HepG2 (cell line): Measurements from ENCODE around the gene OGT. TPM values are rescaled to one million over a fixed set of nuclear protein-coding genes. Genes with fewer than 3 reads are reported as not detected.

ENCODE experiments used
- ATAC-seq: fragments of 200-7000 bp; cut with Tn5 transposase; 3 replicates; pipeline ENCODE4 v1.9.1; 2020; ENCODE audit warnings: mild to moderate bottlenecking, moderate library complexity
- BruUV-seq: library from RNA; stranded (reverse); fragments of 400-500 nt; replicated peaks from 2 replicates; lab custom pipeline; 2021; lab: Mats Ljungman, UMichigan
- CTCF ChIA-PET: fragments of 300-600 bp; formaldehyde crosslinking; extraction: SDS; loops from one replicate; lab custom pipeline; 2021; ENCODE audit warnings: low total read pairs, inconsistent platforms, low intra/inter-chr PET ratio; lab: Yijun Ruan, JAX
- POLR2A ChIA-PET: fragments of 350-600 bp; sonication (Branson Sonifier 250); formaldehyde crosslinking; loops from one replicate; lab custom pipeline; 2020; ENCODE audit warnings: antibody characterized with exemption, inconsistent platforms; lab: Yijun Ruan, JAX
- DNase-seq: peaks from one replicate; pipeline ENCODE4 v3.0.0-alpha.2; 2015; ENCODE audit warnings: low spot score
- FAIRE-seq: peaks from 3 replicates; lab custom pipeline; 2011; peaks lifted over from hg19 to GRCh38; lab: Jason Lieb, UNC
- H2AFZ ChIP-seq: one replicate; pipeline ENCODE4 v1.6.1; 2011; ENCODE audit warnings: low read length, inconsistent platforms
- H3K27ac ChIP-seq: fragments of 300-600 bp; 3 replicates; pipeline ENCODE4 v1.8.0; 2011; ENCODE audit warnings: mixed run types, mild to moderate bottlenecking, mixed read lengths, low read length, inconsistent platforms; ENCODE audit not compliant: insufficient read depth; ENCODE audit errors: extremely low read length
- H3K27me3 ChIP-seq, 2 experiments: fragments of 200-600 bp in 1 of 2; 2 replicates in 1 of 2; 3 replicates in 1 of 2; pipeline versions ENCODE4 v1.6.0 to v1.8.0; 2011; ENCODE audit warnings: low read length in 2 of 2, mild to moderate bottlenecking in 2 of 2, moderate library complexity in 2 of 2, inconsistent platforms in 1 of 2; ENCODE audit not compliant: insufficient read depth in 2 of 2, control insufficient read depth in 1 of 2
- H3K36me3 ChIP-seq, 2 experiments: fragments of 200-600 bp in 1 of 2; replicated peaks in 1 of 2; 2 replicates in 1 of 2; 3 replicates in 1 of 2; pipeline versions ENCODE4 v1.5.1 to v1.8.0; 2011; ENCODE audit warnings: low read length in 2 of 2, inconsistent platforms in 1 of 2; ENCODE audit not compliant: insufficient read depth in 2 of 2, control insufficient read depth in 1 of 2
- H3K4me1 ChIP-seq: 2 replicates; pipeline ENCODE4 v1.5.1; 2012; ENCODE audit warnings: low read length, inconsistent platforms; ENCODE audit not compliant: insufficient read depth
- H3K4me2 ChIP-seq: 2 replicates; pipeline ENCODE4 v1.6.0; 2011; ENCODE audit warnings: low read depth, low read length, inconsistent platforms
- H3K4me3 ChIP-seq, 3 experiments: fragments of 200-600 bp in 1 of 3; sonication (generic), shearing (Covaris generic) in 1 of 3; replicated peaks in 1 of 3; 2 replicates each; pipeline ENCODE4 v1.5.1; 2011 to 2016; ENCODE audit warnings: low read length in 3 of 3, inconsistent platforms in 2 of 3, low read depth in 2 of 3, mild to moderate bottlenecking in 2 of 3, control low read depth in 1 of 3, mixed read lengths in 1 of 3; ENCODE audit not compliant: insufficient read depth in 1 of 3
- H3K79me2 ChIP-seq: one replicate; pipeline ENCODE4 v1.6.1; 2011; ENCODE audit warnings: low read length, inconsistent platforms; ENCODE audit not compliant: insufficient read depth
- H3K9ac ChIP-seq: 2 replicates; pipeline ENCODE4 v1.6.0; 2011; ENCODE audit warnings: mild to moderate bottlenecking, low read depth, low read length, inconsistent platforms; ENCODE audit not compliant: insufficient read depth
- H3K9me3 ChIP-seq: 2 replicates; pipeline ENCODE4 v1.5.1; 2012; ENCODE audit warnings: mild to moderate bottlenecking, low read length
- H4K20me1 ChIP-seq: 2 replicates; pipeline ENCODE4 v1.6.0; 2011; ENCODE audit warnings: inconsistent platforms, mild to moderate bottlenecking, low read length, moderate library complexity; ENCODE audit not compliant: insufficient read depth
- KLF11 ChIP-seq: IDR thresholded peaks from 2 replicates; pipeline ENCODE4 v1.6.1; 2016; ENCODE audit warnings: missing compliant biosample characterization
- NR2C2 ChIP-seq: sonication (generic); formaldehyde crosslinking; IDR thresholded peaks from 2 replicates; pipeline ENCODE4 v1.4.0; 2020; ENCODE audit warnings: missing genetic modification reagents, mild to moderate bottlenecking, moderate library complexity, borderline replicate concordance
- PITX1 ChIP-seq: sonication (generic); formaldehyde crosslinking; IDR thresholded peaks from 2 replicates; pipeline ENCODE4 v1.5.1; 2020; ENCODE audit warnings: mild to moderate bottlenecking, missing genetic modification reagents
- PRMT3 ChIP-seq: sonication (generic); formaldehyde crosslinking; IDR thresholded peaks from 2 replicates; pipeline ENCODE4 v1.8.1; 2022; ENCODE audit warnings: low read depth, mild to moderate bottlenecking, moderate library complexity, missing genetic modification reagents, borderline replicate concordance
- RBM22 ChIP-seq: fragments of 200-400 bp; formaldehyde crosslinking; optimal IDR thresholded peaks from 2 replicates; pipeline ENCODE3; 2017; ENCODE audit warnings: mild to moderate bottlenecking, low read length, moderate library complexity
- SAP130 ChIP-seq: IDR thresholded peaks from 2 replicates; pipeline ENCODE4 v1.6.1; 2016; ENCODE audit warnings: low read depth
- SYNCRIP ChIP-seq: fragments of 200-400 bp; formaldehyde crosslinking; IDR thresholded peaks from 2 replicates; pipeline ENCODE4 v1.6.1; 2018; ENCODE audit warnings: mild to moderate bottlenecking, low read depth, low read length; ENCODE audit not compliant: insufficient read depth
- TFAP4 ChIP-seq: sonication (generic); IDR thresholded peaks from 2 replicates; pipeline ENCODE4 v1.6.1; 2016; ENCODE audit warnings: low read depth, borderline replicate concordance
- ZBTB38 ChIP-seq: sonication (generic); formaldehyde crosslinking; IDR thresholded peaks from 2 replicates; pipeline ENCODE4 v1.5.1; 2020; ENCODE audit warnings: mild to moderate bottlenecking, missing genetic modification reagents
- ZEB1 ChIP-seq: IDR thresholded peaks from 2 replicates; pipeline ENCODE4 v1.6.1; 2012; ENCODE audit warnings: mild to moderate bottlenecking, low read depth, inconsistent platforms; ENCODE audit not compliant: insufficient replicate concordance
- ZNF383 ChIP-seq: sonication (generic); formaldehyde crosslinking; IDR thresholded peaks from 2 replicates; pipeline ENCODE4 v1.4.0; 2020; ENCODE audit warnings: missing genetic modification reagents, mild to moderate bottlenecking, borderline replicate concordance
- ZNF557 ChIP-seq: sonication (generic); formaldehyde crosslinking; IDR thresholded peaks from 2 replicates; pipeline ENCODE4 v1.4.0; 2020; ENCODE audit warnings: missing genetic modification reagents
- ZNF761 ChIP-seq: sonication (generic); formaldehyde crosslinking; conservative IDR thresholded peaks from 2 replicates; pipeline ENCODE4 v1.4.0; 2020; ENCODE audit warnings: mild to moderate bottlenecking, missing genetic modification reagents
- ZSCAN30 ChIP-seq: sonication (generic); formaldehyde crosslinking; IDR thresholded peaks from 2 replicates; pipeline ENCODE4 v1.5.0; 2020; ENCODE audit warnings: mild to moderate bottlenecking, missing genetic modification reagents
- WGBS: methylation state at CpG from one replicate; pipeline ENCODE4 v1.1.6; 2017; ENCODE audit warnings: low lambda C conversion rate; 5-methylcytosine and 5-hydroxymethylcytosine counted together
- in situ Hi-C: cut with HindIII; loops from 2 replicates; pipeline ENCODE4 v1.10.0; 2017; ENCODE audit warnings: low pct_unique_long_range_greater_than_20kb; ENCODE audit not compliant: extremely low pct_ligation_motif_present
- intact Hi-C: fragments of 100-400 bp; cut with micrococcal nuclease; formaldehyde crosslinking; loops from one replicate; pipeline ENCODE4 v1.10.0; 2022; ENCODE audit not compliant: unreplicated experiment
- polyA plus RNA-seq, 8 experiments: library from polyadenylated mRNA; depleted of rRNA in 3 of 8; stranded (reverse) in 7 of 8; unstranded in 1 of 8; fragments of >200 nt; fragmentation: Illumina TruSeq in 4 of 8; extraction: Trizol in 4 of 8; gene quantifications; 2 replicates each; pipeline versions ENCODE4 v1.2.1 to v1.2.3, GENCODE V29; 2011 to 2016; ENCODE audit warnings: low read depth in 4 of 8, missing spikeins in 1 of 8, mixed read lengths in 1 of 8; ENCODE audit not compliant: insufficient read depth in 1 of 8
- total RNA-seq, 5 experiments: library from RNA; depleted of rRNA; stranded (reverse); fragments of >200 nt; fragmentation: Illumina TruSeq; extraction: Trizol; gene quantifications; 2 replicates each; pipeline ENCODE4 v1.2.3, GENCODE V29; 2016; ENCODE audit warnings: low read depth in 1 of 5
- TF ChIP-seq, protein P1 (sequence below): IDR thresholded peaks from 2 replicates; pipeline ENCODE4 v1.6.1; 2016; ENCODE audit warnings: low read depth
- TF ChIP-seq, protein P2 (sequence below): IDR thresholded peaks from 2 replicates; pipeline ENCODE4 v1.6.1; 2016; ENCODE audit warnings: low read depth, missing genetic modification reagents, missing compliant biosample characterization

Gene OGT
- total and polyA plus RNA-seq, 2 of the 13 experiments (the other 11 are each of a cell fraction or from before 2014, with no cell fraction given): 71.7 to 463 TPM

DNA sequence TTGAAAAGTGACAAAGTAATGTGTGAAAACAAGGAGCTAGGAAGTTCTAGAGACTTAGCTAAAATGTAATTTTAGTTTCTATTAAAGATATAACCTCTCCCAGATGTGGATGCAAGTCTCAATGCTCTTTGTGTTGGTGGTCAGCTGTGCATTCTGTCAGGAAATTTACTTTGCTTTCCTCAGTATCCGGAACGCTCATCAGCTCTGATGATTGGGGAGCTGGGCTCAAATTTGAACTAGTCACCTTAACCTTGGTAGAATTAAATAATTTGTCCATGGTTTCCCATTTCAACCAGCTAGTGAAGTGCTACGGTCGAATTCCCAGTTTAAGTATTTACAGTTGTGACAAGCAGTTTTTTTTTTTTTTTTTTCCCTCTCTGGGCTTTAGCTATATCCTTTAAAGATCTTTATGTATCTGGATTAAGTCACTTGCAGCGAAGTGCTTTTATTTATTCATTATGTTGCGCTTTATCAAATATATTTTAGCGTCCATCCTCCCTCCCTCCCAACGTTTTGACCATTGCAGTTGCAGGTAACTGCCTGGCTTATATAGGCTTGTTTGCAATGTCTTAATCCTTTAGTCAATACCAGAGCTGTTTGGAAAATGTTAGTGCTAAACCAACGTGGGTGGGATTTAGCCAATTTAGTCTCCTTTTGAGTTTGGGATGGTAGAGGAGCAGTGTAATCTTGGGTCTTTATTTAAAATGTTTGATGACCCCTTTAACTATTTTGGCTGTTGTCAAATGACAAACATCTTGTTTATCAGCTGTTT, 2.1 kb downstream of the OGT start:
- DNase-seq: peak; percentile 13
- peaks cover 1 to 9% of the 10 kb centered on the region in 2 experiments; a peak in 4 of 5 replicates for H3K36me3 ChIP-seq
- H3K9ac ChIP-seq: peak overlapping the region; percentile 93
- in situ Hi-C loops: no loop called here
- no peak for ATAC-seq
- peak overlapping the region; percentile 71 to 83 (median 72) for H3K4me3 ChIP-seq
- peak; percentile 64 for FAIRE-seq
- H3K79me2 ChIP-seq: peaks cover 64% of the 10 kb centered on the region
- no peaks in the 10 kb centered on the region; a peak in 1 of 5 replicates for H3K27me3 ChIP-seq
- H3K9me3 ChIP-seq: no peaks in the 10 kb centered on the region
- ChIA-PET CTCF (no interaction called here), POLR2A (interaction anchor here (0.6 to 4.1 kb wide), 5 partner anchors 16 to 1987 kb away, joined by 3 to 21 read pairs (median 3); partner anchors contain the start of gene TAF1)
- H3K4me1 ChIP-seq: peaks cover 47% of the 10 kb centered on the region
- peak overlapping the region; percentile 76 for H3K4me2 ChIP-seq
- peak overlapping the region; percentile 82 for H3K27ac ChIP-seq
- H4K20me1 ChIP-seq: peaks cover 51% of the 10 kb centered on the region
- BruUV-seq: TSS peak; percentile 48
- intact Hi-C loops: no loop called here
- no peak overlapping the region for H2AFZ ChIP-seq
- WGBS: under 1% methylated on average over 9 of the region's 9 CpGs
- TF ChIP-seq PRMT3 (CRISPR knock-in tag) (no peak), ZEB1 (no peak), RBM22 (no peak), ZSCAN30 (CRISPR knock-in tag) (no peak), NR2C2 (no peak), ZNF761 (CRISPR knock-in tag) (no peak), ZBTB38 (no peak), TFAP4 (peak; percentile 35; the same call in 1 of the 2 replicates), ZNF557 (CRISPR knock-in tag) (no peak), ZNF383 (CRISPR knock-in tag) (no peak), SAP130 (CRISPR knock-in tag) (peak; percentile 15), PITX1 (CRISPR knock-in tag) (peak; percentile 98), KLF11 (CRISPR knock-in tag) (no peak), SYNCRIP (no peak)
- TF ChIP-seq, protein P1, sequence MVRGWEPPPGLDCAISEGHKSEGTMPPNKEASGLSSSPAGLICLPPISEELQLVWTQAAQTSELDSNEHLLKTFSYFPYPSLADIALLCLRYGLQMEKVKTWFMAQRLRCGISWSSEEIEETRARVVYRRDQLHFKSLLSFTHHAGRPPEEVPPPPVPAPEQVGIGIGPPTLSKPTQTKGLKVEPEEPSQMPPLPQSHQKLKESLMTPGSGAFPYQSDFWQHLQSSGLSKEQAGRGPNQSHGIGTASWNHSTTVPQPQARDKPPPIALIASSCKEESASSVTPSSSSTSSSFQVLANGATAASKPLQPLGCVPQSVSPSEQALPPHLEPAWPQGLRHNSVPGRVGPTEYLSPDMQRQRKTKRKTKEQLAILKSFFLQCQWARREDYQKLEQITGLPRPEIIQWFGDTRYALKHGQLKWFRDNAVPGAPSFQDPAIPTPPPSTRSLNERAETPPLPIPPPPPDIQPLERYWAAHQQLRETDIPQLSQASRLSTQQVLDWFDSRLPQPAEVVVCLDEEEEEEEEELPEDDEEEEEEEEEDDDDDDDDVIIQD (CRISPR knock-in tag): no peak
- TF ChIP-seq, protein P2, sequence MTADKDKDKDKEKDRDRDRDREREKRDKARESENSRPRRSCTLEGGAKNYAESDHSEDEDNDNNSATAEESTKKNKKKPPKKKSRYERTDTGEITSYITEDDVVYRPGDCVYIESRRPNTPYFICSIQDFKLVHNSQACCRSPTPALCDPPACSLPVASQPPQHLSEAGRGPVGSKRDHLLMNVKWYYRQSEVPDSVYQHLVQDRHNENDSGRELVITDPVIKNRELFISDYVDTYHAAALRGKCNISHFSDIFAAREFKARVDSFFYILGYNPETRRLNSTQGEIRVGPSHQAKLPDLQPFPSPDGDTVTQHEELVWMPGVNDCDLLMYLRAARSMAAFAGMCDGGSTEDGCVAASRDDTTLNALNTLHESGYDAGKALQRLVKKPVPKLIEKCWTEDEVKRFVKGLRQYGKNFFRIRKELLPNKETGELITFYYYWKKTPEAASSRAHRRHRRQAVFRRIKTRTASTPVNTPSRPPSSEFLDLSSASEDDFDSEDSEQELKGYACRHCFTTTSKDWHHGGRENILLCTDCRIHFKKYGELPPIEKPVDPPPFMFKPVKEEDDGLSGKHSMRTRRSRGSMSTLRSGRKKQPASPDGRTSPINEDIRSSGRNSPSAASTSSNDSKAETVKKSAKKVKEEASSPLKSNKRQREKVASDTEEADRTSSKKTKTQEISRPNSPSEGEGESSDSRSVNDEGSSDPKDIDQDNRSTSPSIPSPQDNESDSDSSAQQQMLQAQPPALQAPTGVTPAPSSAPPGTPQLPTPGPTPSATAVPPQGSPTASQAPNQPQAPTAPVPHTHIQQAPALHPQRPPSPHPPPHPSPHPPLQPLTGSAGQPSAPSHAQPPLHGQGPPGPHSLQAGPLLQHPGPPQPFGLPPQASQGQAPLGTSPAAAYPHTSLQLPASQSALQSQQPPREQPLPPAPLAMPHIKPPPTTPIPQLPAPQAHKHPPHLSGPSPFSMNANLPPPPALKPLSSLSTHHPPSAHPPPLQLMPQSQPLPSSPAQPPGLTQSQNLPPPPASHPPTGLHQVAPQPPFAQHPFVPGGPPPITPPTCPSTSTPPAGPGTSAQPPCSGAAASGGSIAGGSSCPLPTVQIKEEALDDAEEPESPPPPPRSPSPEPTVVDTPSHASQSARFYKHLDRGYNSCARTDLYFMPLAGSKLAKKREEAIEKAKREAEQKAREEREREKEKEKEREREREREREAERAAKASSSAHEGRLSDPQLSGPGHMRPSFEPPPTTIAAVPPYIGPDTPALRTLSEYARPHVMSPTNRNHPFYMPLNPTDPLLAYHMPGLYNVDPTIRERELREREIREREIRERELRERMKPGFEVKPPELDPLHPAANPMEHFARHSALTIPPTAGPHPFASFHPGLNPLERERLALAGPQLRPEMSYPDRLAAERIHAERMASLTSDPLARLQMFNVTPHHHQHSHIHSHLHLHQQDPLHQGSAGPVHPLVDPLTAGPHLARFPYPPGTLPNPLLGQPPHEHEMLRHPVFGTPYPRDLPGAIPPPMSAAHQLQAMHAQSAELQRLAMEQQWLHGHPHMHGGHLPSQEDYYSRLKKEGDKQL (CRISPR knock-in tag): no peak
